ENCODE measurements around the gene CEACAM5. TPM values are rescaled to one million over a fixed set of nuclear protein-coding genes. Genes with fewer than 3 reads are reported as not detected.

Gene CEACAM5
- total RNA-seq, 1 experiment from 2014 or later: not detected

GRCh38 chr19:41774515-41774980 lies 66.1 kb downstream of the CEACAM5 start:
- Histone ChIP-seq H3K27ac (ENCODE audit: low read length) (no peak overlapping the region), H3K4me3 (ENCODE audit: low read length) (no peak overlapping the region), H2AFZ (ENCODE audit: low read length) (no peak overlapping the region), H3K27me3 (ENCODE audit: low read length) (no peaks in the 10 kb centered on the region), H3K9ac (ENCODE audit: low read length) (no peak overlapping the region), H3K36me3 (ENCODE audit: insufficient read depth, low read length) (no peaks in the 10 kb centered on the region), H4K20me1 (ENCODE audit: insufficient read depth, low read depth, low read length) (no peaks in the 10 kb centered on the region), H3K9me2 (replicated peaks; ENCODE audit: insufficient read depth, low read length) (no peaks in the 10 kb centered on the region), H3K79me2 (ENCODE audit: low read length) (no peaks in the 10 kb centered on the region), H3K4me1 (ENCODE audit: low read length) (no peaks in the 10 kb centered on the region), H3K4me2 (ENCODE audit: low read depth, low read length, poor library complexity, severe bottlenecking) (no peak overlapping the region), H3K9me3 (ENCODE audit: low read length) (no peaks in the 10 kb centered on the region)
- DNase-seq: no peak

- no peaks in the 10 kb centered on the region for H3K36me3 ChIP-seq (ENCODE audit: insufficient read depth, low read length)
- H2AFZ ChIP-seq (ENCODE audit: low read length): no peak overlapping the region
- DNase-seq: no peak
- no peaks in the 10 kb centered on the region for H3K9me3 ChIP-seq (ENCODE audit: low read length)
- no peaks in the 10 kb centered on the region for H3K4me1 ChIP-seq (ENCODE audit: low read length)
- no peak overlapping the region for H3K4me2 ChIP-seq (ENCODE audit: low read depth, low read length, poor library complexity, severe bottlenecking)
- no peaks in the 10 kb centered on the region for H3K9me2 ChIP-seq (replicated peaks; ENCODE audit: insufficient read depth, low read length)
- no peak overlapping the region for H3K27ac ChIP-seq (ENCODE audit: low read length)
- H3K79me2 ChIP-seq (ENCODE audit: low read length): no peaks in the 10 kb centered on the region
- H3K9ac ChIP-seq (ENCODE audit: low read length): no peak overlapping the region
- H4K20me1 ChIP-seq (ENCODE audit: insufficient read depth, low read depth, low read length): no peaks in the 10 kb centered on the region
- no peaks in the 10 kb centered on the region for H3K27me3 ChIP-seq (ENCODE audit: low read length)
- no peak overlapping the region for H3K4me3 ChIP-seq (ENCODE audit: low read length)
Observed at GRCh38 chr19:41776700-41777099, 68.3 kb downstream of the CEACAM5 start.

Other genes starting within 250 kb of the CEACAM5 start
- gene CEACAM21, start 132.5 kb upstream of the CEACAM5 start, total RNA-seq (2014; rRNA removed; shearing (Covaris generic); ENCODE audit: low replicate concordance): not detected in 2 replicates
- not detected in 2 replicates for gene CEACAM4, start 81.6 kb upstream of the CEACAM5 start, total RNA-seq (2014; rRNA removed; shearing (Covaris generic); ENCODE audit: low replicate concordance)
- not detected in 2 replicates for gene CEACAM7, start 20.4 kb upstream of the CEACAM5 start, total RNA-seq (2014; rRNA removed; shearing (Covaris generic); ENCODE audit: low replicate concordance)
- not detected in 2 replicates for gene CEACAM6, start 46.9 kb downstream of the CEACAM5 start, total RNA-seq (2014; rRNA removed; shearing (Covaris generic); ENCODE audit: low replicate concordance)
- gene CEACAM3, start 88.0 kb downstream of the CEACAM5 start, total RNA-seq (2014; rRNA removed; shearing (Covaris generic); ENCODE audit: low replicate concordance): not detected in 2 replicates
- gene LYPD4, start 136.1 kb downstream of the CEACAM5 start, total RNA-seq (2014; rRNA removed; shearing (Covaris generic); ENCODE audit: low replicate concordance): not detected in 2 replicates
- not detected in 2 replicates for gene DMRTC2, start 136.4 kb downstream of the CEACAM5 start, total RNA-seq (2014; rRNA removed; shearing (Covaris generic); ENCODE audit: low replicate concordance)
- 2,482 and 3,478 TPM in 2 replicates for gene RPS19, start 151.6 kb downstream of the CEACAM5 start, total RNA-seq (2014; rRNA removed; shearing (Covaris generic); ENCODE audit: low replicate concordance)
- gene CD79A, start 168.7 kb downstream of the CEACAM5 start, total RNA-seq (2014; rRNA removed; shearing (Covaris generic); ENCODE audit: low replicate concordance): 970 and 1,036 TPM in 2 replicates
- 136 and 137 TPM in 2 replicates for gene ARHGEF1, start 174.6 kb downstream of the CEACAM5 start, total RNA-seq (2014; rRNA removed; shearing (Covaris generic); ENCODE audit: low replicate concordance)
- gene ERFL, start 219.8 kb downstream of the CEACAM5 start, total RNA-seq (2014; rRNA removed; shearing (Covaris generic); ENCODE audit: low replicate concordance): 3.8 and 5.5 TPM in 2 replicates